Mesendoderm (in vitro differentiated cells): ENCODE data around the gene STEEP1.

ENCODE experiments used
- DNase-seq: peaks from one replicate; pipeline ENCODE4 v3.0.0; 2013
- H2AK5ac ChIP-seq: 2 replicates; pipeline ENCODE4 v1.6.1; 2013; ENCODE audit warnings: low read length, inconsistent platforms
- H2BK120ac ChIP-seq: 2 replicates; pipeline ENCODE4 v1.6.1; 2013; ENCODE audit warnings: low read depth, mild to moderate bottlenecking, low read length, moderate library complexity, mixed read lengths
- H2BK15ac ChIP-seq: replicated peaks from 2 replicates; pipeline ENCODE4 v1.6.1; 2013; ENCODE audit warnings: low read depth, mild to moderate bottlenecking, moderate library complexity
- H2BK5ac ChIP-seq: 2 replicates; pipeline ENCODE4 v1.6.1; 2013; ENCODE audit warnings: low read length, inconsistent platforms
- H3K18ac ChIP-seq: 2 replicates; pipeline ENCODE4 v1.6.1; 2013; ENCODE audit warnings: mild to moderate bottlenecking, low read length, mixed read lengths
- H3K23ac ChIP-seq: one replicate; pipeline ENCODE4 v1.6.1; 2013; ENCODE audit warnings: low read length
- H3K27ac ChIP-seq: 2 replicates; pipeline ENCODE4 v1.5.1; 2013; ENCODE audit warnings: low read depth, mild to moderate bottlenecking, inconsistent platforms, low read length, moderate library complexity
- H3K27me3 ChIP-seq: 2 replicates; pipeline ENCODE4 v1.6.1; 2013; ENCODE audit warnings: low read length, control low read depth, mild to moderate bottlenecking, inconsistent platforms; ENCODE audit not compliant: insufficient read depth, poor library complexity
- H3K36me3 ChIP-seq: 2 replicates; pipeline ENCODE4 v1.6.1; 2013; ENCODE audit warnings: low read length, inconsistent platforms; ENCODE audit not compliant: control insufficient read depth, insufficient read depth
- H3K4ac ChIP-seq: one replicate; pipeline ENCODE4 v1.6.1; 2013; ENCODE audit warnings: low read depth, mild to moderate bottlenecking, low read length, moderate library complexity
- H3K4me1 ChIP-seq: 2 replicates; pipeline ENCODE4 v1.6.1; 2013; ENCODE audit warnings: low read depth, low read length, inconsistent platforms; ENCODE audit not compliant: control insufficient read depth
- H3K4me2 ChIP-seq: 2 replicates; pipeline ENCODE4 v1.6.1; 2013; ENCODE audit warnings: low read length
- H3K4me3 ChIP-seq: 2 replicates; pipeline ENCODE4 v1.5.1; 2013; ENCODE audit warnings: mild to moderate bottlenecking, low read length
- H3K56ac ChIP-seq: one replicate; pipeline ENCODE4 v1.6.1; 2013; ENCODE audit warnings: low read length
- H3K79me1 ChIP-seq: 2 replicates; pipeline ENCODE4 v1.6.1; 2013; ENCODE audit warnings: low read length, inconsistent platforms
- H3K79me2 ChIP-seq: 2 replicates; pipeline ENCODE4 v1.6.1; 2013; ENCODE audit warnings: mild to moderate bottlenecking, low read length; ENCODE audit not compliant: control insufficient read depth, insufficient read depth
- H3K9ac ChIP-seq: 2 replicates; pipeline ENCODE4 v1.6.1; 2013; ENCODE audit warnings: low read length, inconsistent platforms
- H4K5ac ChIP-seq: one replicate; pipeline ENCODE4 v1.6.1; 2013; ENCODE audit warnings: low read length
- H4K8ac ChIP-seq: one replicate; pipeline ENCODE4 v1.6.1; 2013; ENCODE audit warnings: low read depth, mild to moderate bottlenecking, control low read depth, low read length, moderate library complexity
- WGBS: extraction: QIAGEN DNeasy Blood & Tissue Kit; methylation state at CpG from one replicate; pipeline ENCODE4 v1.1.7; 2013; ENCODE audit warnings: low lambda C conversion rate, missing lambda C conversion rate; ENCODE audit not compliant: insufficient coverage; ENCODE audit errors: extremely low coverage; 5-methylcytosine and 5-hydroxymethylcytosine counted together

Gene STEEP1

GRCh38 chrX:119489212-119490074, 75.8 kb downstream of the STEEP1 start:
- Histone ChIP-seq H3K4me3 (no peak overlapping the region), H2BK15ac (no peak overlapping the region), H3K56ac (no peak overlapping the region), H3K36me3 (no peaks in the 10 kb centered on the region), H4K5ac (no peak overlapping the region), H3K18ac (no peak overlapping the region), H3K23ac (no peak overlapping the region), H3K27ac (no peak overlapping the region), H4K8ac (no peak overlapping the region), H3K4me2 (no peak overlapping the region), H3K4ac (no peak overlapping the region), H3K4me1 (no peaks in the 10 kb centered on the region), H3K79me2 (no peaks in the 10 kb centered on the region), H2AK5ac (no peak overlapping the region), H2BK120ac (no peak overlapping the region), H3K79me1 (no peaks in the 10 kb centered on the region), H3K9ac (no peak overlapping the region), H3K27me3 (no peaks in the 10 kb centered on the region), H2BK5ac (no peak overlapping the region)
- DNase-seq, result no peak
- WGBS, result no CpG with 5 or more reads among the region's 13 CpGs

- Histone ChIP-seq H2AK5ac (no peak overlapping the region), H4K5ac (no peak overlapping the region), H3K79me2 (no peaks in the 10 kb centered on the region), H3K79me1 (no peaks in the 10 kb centered on the region), H3K4me1 (no peaks in the 10 kb centered on the region), H3K4ac (no peak overlapping the region), H2BK15ac (no peak overlapping the region), H3K18ac (no peak overlapping the region), H3K27me3 (no peaks in the 10 kb centered on the region), H4K8ac (no peak overlapping the region), H3K56ac (no peak overlapping the region), H3K4me3 (no peak overlapping the region), H3K23ac (no peak overlapping the region), H3K4me2 (no peak overlapping the region), H3K27ac (no peak overlapping the region), H3K9ac (no peak overlapping the region), H3K36me3 (no peaks in the 10 kb centered on the region), H2BK120ac (no peak overlapping the region), H2BK5ac (no peak overlapping the region)
- no CpG with 5 or more reads among the region's 8 CpGs for WGBS
- DNase-seq, result peak; percentile 31
Observed at GRCh38 chrX:119488749-119489148, 76.5 kb downstream of the STEEP1 start.
